ENCODE measurements around the gene KANK2.

DNA sequence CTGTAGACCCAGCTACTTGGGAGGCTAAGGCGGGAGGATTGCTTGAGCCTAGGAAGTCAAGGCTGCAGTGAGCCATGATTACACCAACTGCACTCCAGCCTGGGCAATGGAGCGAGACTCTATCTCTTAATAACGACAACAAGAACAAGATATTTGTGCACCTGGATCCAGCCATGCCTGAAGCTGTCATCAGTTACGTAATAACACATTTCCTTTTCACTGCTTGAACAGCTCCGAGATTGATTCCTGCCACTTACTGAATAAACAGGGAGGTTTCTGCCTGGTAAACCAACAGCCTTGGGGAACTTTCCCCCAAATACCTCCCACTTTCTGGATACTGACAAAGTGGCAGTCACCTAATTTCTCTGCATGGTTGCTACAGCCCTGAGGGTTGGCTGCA, 5.4 kb downstream of the KANK2 start:
- TF ChIP-seq, protein P1, sequence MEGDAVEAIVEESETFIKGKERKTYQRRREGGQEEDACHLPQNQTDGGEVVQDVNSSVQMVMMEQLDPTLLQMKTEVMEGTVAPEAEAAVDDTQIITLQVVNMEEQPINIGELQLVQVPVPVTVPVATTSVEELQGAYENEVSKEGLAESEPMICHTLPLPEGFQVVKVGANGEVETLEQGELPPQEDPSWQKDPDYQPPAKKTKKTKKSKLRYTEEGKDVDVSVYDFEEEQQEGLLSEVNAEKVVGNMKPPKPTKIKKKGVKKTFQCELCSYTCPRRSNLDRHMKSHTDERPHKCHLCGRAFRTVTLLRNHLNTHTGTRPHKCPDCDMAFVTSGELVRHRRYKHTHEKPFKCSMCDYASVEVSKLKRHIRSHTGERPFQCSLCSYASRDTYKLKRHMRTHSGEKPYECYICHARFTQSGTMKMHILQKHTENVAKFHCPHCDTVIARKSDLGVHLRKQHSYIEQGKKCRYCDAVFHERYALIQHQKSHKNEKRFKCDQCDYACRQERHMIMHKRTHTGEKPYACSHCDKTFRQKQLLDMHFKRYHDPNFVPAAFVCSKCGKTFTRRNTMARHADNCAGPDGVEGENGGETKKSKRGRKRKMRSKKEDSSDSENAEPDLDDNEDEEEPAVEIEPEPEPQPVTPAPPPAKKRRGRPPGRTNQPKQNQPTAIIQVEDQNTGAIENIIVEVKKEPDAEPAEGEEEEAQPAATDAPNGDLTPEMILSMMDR (IDR thresholded peaks at IDR 0.05; ENCODE audit: low read length), result no peak
- no peak for TF ChIP-seq EZH2 (IDR thresholded peaks at IDR 0.05; ENCODE audit: borderline replicate concordance, low read length)

All from OCI-LY1 (cell line).